HepG2 (cell line): ENCODE results near the gene TMEM258. TPM values are rescaled to one million over a fixed set of nuclear protein-coding genes. Genes with fewer than 3 reads are reported as not detected.

Experiments used
- HOXA3 ChIP-seq: sonication (generic); formaldehyde crosslinking; IDR thresholded peaks from 2 replicates; pipeline ENCODE4 v1.5.0; 2020; ENCODE audit warnings: missing genetic modification reagents
- KAT8 ChIP-seq: IDR thresholded peaks from 2 replicates; pipeline ENCODE4 v1.6.1; 2016; ENCODE audit warnings: missing genetic modification reagents, missing compliant biosample characterization
- KDM4B ChIP-seq: sonication (generic); formaldehyde crosslinking; IDR thresholded peaks from 2 replicates; pipeline ENCODE4 v1.4.0; 2020; ENCODE audit warnings: missing genetic modification reagents
- MTA1 ChIP-seq: sonication (generic); formaldehyde crosslinking; IDR thresholded peaks from 2 replicates; pipeline ENCODE4 v1.4.0; 2020; ENCODE audit warnings: missing genetic modification reagents, mild to moderate bottlenecking, borderline replicate concordance
- MTF2 ChIP-seq: sonication (generic); formaldehyde crosslinking; IDR thresholded peaks from 2 replicates; pipeline ENCODE4 v1.5.0; 2020; ENCODE audit warnings: missing genetic modification reagents, borderline replicate concordance
- MXI1 ChIP-seq: IDR thresholded peaks from 3 replicates; pipeline ENCODE4 v1.6.1; 2012; ENCODE audit warnings: low read depth, low read length, inconsistent platforms, borderline replicate concordance
- RFXANK ChIP-seq: IDR thresholded peaks from 2 replicates; pipeline ENCODE4 v1.6.1; 2016
- THAP11 ChIP-seq: IDR thresholded peaks from 2 replicates; pipeline ENCODE4 v1.6.1; 2016; ENCODE audit warnings: missing biosample characterization, missing genetic modification reagents
- ZFP90 ChIP-seq: sonication (generic); formaldehyde crosslinking; IDR thresholded peaks from 2 replicates; pipeline ENCODE4 v1.8.0; 2022; ENCODE audit warnings: missing genetic modification reagents, mild to moderate bottlenecking, inconsistent platforms, borderline replicate concordance
- ZNF251 ChIP-seq: sonication (generic); formaldehyde crosslinking; IDR thresholded peaks from 2 replicates; pipeline ENCODE4 v1.9.0; 2021; ENCODE audit warnings: mild to moderate bottlenecking, missing genetic modification reagents
- ZNF263 ChIP-seq: sonication (generic); formaldehyde crosslinking; IDR thresholded peaks from 2 replicates; pipeline ENCODE4 v1.4.0; 2020; ENCODE audit warnings: missing genetic modification reagents
- ZNF30 ChIP-seq: sonication (generic); formaldehyde crosslinking; IDR thresholded peaks from 2 replicates; pipeline ENCODE4 v1.5.0; 2020; ENCODE audit warnings: mild to moderate bottlenecking, missing genetic modification reagents
- ZNF7 ChIP-seq: IDR thresholded peaks from 2 replicates; pipeline ENCODE4 v1.6.1; 2016; ENCODE audit warnings: missing biosample characterization, missing genetic modification reagents
- ZNF790 ChIP-seq: sonication (generic); formaldehyde crosslinking; IDR thresholded peaks from 2 replicates; pipeline ENCODE4 v1.8.0; 2022; ENCODE audit warnings: missing genetic modification reagents, mild to moderate bottlenecking, borderline replicate concordance
- polyA plus RNA-seq, 8 experiments: library from polyadenylated mRNA; depleted of rRNA in 3 of 8; stranded (reverse) in 7 of 8; unstranded in 1 of 8; fragments of >200 nt; fragmentation: Illumina TruSeq in 4 of 8; extraction: Trizol in 4 of 8; gene quantifications; 2 replicates each; pipeline versions ENCODE4 v1.2.1 to v1.2.3, GENCODE V29; 2011 to 2016; ENCODE audit warnings: low read depth in 4 of 8, missing spikeins in 1 of 8, mixed read lengths in 1 of 8; ENCODE audit not compliant: insufficient read depth in 1 of 8
- total RNA-seq, 5 experiments: library from RNA; depleted of rRNA; stranded (reverse); fragments of >200 nt; fragmentation: Illumina TruSeq; extraction: Trizol; gene quantifications; 2 replicates each; pipeline ENCODE4 v1.2.3, GENCODE V29; 2016; ENCODE audit warnings: low read depth in 1 of 5
- TF ChIP-seq, protein P1 (sequence below): sonication (generic); formaldehyde crosslinking; IDR thresholded peaks from 2 replicates; pipeline ENCODE4 v1.4.0; 2020; ENCODE audit warnings: missing genetic modification reagents
- TF ChIP-seq, protein P2 (sequence below): sonication (generic); formaldehyde crosslinking; IDR thresholded peaks from 2 replicates; pipeline ENCODE4 v1.4.0; 2020; ENCODE audit warnings: mild to moderate bottlenecking, missing genetic modification reagents
- TF ChIP-seq, protein P3 (sequence below): IDR thresholded peaks from 2 replicates; pipeline ENCODE4 v1.6.1; 2016; ENCODE audit warnings: mild to moderate bottlenecking
- TF ChIP-seq, protein P4 (sequence below): IDR thresholded peaks from 2 replicates; pipeline ENCODE4 v1.6.1; 2016; ENCODE audit warnings: low read depth, borderline replicate concordance
- TF ChIP-seq, protein P5 (sequence below): sonication (generic); formaldehyde crosslinking; IDR thresholded peaks from 2 replicates; pipeline ENCODE4 v1.5.1; 2020; ENCODE audit warnings: missing genetic modification reagents, mild to moderate bottlenecking, borderline replicate concordance
- TF ChIP-seq, protein P6 (sequence below): sonication (generic); formaldehyde crosslinking; IDR thresholded peaks from 2 replicates; pipeline ENCODE4 v1.8.1; 2023; ENCODE audit warnings: mild to moderate bottlenecking, moderate library complexity, missing genetic modification reagents

TMEM258 gene
- total and polyA plus RNA-seq, 2 of the 13 experiments (the other 11 are each of a cell fraction or from before 2014, with no cell fraction given): 175 to 424 TPM

DNA sequence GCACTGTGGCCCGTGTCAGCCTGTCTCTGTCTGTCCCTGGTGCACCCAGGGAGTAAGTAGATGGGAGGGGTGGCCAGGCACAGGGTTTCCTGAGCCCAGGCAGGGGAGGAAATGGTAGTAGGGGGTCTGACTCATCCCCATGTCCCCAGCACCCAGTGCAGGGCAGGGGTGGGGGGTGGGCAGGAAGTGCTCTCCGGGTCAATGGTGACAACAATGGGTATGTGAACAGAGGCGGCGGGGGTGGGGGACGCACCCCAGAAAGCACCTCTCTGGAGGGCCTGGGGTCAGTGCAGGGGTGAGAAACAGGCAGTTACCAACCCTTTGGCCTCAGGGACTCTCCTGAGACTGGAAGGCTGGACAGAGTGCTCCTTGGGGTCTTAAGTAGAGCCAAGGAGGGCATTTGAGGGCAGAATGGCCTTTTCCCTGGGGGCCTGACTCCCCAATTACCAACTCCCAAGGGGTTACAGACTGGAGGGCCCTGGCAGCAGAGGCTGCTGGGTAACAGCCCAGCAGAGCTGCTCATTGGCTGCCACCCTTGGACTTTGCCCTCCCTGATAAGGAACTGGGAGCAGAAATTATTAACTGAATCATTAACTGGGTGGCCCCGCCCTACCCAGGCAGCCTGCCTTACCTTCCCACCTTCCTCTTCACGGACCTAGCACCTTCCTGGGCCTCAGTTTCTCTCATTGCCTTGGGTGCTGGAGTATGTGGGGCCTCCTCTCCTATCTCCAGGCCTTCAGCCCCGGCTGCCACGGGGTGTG is 35.8 kb downstream of the TMEM258 start (continued):
- TF ChIP-seq, protein P1, sequence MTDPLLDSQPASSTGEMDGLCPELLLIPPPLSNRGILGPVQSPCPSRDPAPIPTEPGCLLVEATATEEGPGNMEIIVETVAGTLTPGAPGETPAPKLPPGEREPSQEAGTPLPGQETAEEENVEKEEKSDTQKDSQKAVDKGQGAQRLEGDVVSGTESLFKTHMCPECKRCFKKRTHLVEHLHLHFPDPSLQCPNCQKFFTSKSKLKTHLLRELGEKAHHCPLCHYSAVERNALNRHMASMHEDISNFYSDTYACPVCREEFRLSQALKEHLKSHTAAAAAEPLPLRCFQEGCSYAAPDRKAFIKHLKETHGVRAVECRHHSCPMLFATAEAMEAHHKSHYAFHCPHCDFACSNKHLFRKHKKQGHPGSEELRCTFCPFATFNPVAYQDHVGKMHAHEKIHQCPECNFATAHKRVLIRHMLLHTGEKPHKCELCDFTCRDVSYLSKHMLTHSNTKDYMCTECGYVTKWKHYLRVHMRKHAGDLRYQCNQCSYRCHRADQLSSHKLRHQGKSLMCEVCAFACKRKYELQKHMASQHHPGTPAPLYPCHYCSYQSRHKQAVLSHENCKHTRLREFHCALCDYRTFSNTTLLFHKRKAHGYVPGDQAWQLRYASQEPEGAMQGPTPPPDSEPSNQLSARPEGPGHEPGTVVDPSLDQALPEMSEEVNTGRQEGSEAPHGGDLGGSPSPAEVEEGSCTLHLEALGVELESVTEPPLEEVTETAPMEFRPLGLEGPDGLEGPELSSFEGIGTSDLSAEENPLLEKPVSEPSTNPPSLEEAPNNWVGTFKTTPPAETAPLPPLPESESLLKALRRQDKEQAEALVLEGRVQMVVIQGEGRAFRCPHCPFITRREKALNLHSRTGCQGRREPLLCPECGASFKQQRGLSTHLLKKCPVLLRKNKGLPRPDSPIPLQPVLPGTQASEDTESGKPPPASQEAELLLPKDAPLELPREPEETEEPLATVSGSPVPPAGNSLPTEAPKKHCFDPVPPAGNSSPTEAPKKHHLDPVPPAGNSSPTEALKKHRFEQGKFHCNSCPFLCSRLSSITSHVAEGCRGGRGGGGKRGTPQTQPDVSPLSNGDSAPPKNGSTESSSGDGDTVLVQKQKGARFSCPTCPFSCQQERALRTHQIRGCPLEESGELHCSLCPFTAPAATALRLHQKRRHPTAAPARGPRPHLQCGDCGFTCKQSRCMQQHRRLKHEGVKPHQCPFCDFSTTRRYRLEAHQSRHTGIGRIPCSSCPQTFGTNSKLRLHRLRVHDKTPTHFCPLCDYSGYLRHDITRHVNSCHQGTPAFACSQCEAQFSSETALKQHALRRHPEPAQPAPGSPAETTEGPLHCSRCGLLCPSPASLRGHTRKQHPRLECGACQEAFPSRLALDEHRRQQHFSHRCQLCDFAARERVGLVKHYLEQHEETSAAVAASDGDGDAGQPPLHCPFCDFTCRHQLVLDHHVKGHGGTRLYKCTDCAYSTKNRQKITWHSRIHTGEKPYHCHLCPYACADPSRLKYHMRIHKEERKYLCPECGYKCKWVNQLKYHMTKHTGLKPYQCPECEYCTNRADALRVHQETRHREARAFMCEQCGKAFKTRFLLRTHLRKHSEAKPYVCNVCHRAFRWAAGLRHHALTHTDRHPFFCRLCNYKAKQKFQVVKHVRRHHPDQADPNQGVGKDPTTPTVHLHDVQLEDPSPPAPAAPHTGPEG (CRISPR knock-in tag): no peak; the same call in 1 of the 2 replicates
- TF ChIP-seq, protein P2, sequence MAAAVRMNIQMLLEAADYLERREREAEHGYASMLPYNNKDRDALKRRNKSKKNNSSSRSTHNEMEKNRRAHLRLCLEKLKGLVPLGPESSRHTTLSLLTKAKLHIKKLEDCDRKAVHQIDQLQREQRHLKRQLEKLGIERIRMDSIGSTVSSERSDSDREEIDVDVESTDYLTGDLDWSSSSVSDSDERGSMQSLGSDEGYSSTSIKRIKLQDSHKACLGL (CRISPR knock-in tag): peak; percentile 19; the same call in 1 of the 2 replicates
- peak; percentile 82 for TF ChIP-seq KAT8 (CRISPR knock-in tag)
- TF ChIP-seq ZNF790 (CRISPR knock-in tag): peak; percentile 68; the same call in 1 of the 2 replicates
- TF ChIP-seq ZFP90: peak; percentile 74
- TF ChIP-seq, protein P3, sequence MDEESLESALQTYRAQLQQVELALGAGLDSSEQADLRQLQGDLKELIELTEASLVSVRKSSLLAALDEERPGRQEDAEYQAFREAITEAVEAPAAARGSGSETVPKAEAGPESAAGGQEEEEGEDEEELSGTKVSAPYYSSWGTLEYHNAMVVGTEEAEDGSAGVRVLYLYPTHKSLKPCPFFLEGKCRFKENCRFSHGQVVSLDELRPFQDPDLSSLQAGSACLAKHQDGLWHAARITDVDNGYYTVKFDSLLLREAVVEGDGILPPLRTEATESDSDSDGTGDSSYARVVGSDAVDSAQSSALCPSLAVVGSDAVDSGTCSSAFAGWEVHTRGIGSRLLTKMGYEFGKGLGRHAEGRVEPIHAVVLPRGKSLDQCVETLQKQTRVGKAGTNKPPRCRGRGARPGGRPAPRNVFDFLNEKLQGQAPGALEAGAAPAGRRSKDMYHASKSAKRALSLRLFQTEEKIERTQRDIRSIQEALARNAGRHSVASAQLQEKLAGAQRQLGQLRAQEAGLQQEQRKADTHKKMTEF (CRISPR knock-in tag): peak; percentile 81; the same call in 1 of the 2 replicates
- TF ChIP-seq KDM4B (CRISPR knock-in tag): peak; percentile 60; the same call in 1 of the 2 replicates
- peak; percentile 86 for TF ChIP-seq HOXA3 (CRISPR knock-in tag)
- TF ChIP-seq, protein P4, sequence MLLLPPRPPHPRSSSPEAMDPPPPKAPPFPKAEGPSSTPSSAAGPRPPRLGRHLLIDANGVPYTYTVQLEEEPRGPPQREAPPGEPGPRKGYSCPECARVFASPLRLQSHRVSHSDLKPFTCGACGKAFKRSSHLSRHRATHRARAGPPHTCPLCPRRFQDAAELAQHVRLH (CRISPR knock-in tag): peak; percentile 15; the same call in 1 of the 2 replicates
- TF ChIP-seq MXI1: peak; percentile 27; the same call in 1 of the 3 replicates
- TF ChIP-seq ZNF251 (CRISPR knock-in tag): no peak
- TF ChIP-seq MTA1 (CRISPR knock-in tag): peak; percentile 56
- peak; percentile 39; the same call in 1 of the 2 replicates for TF ChIP-seq ZNF263 (CRISPR knock-in tag)
- TF ChIP-seq, protein P5, sequence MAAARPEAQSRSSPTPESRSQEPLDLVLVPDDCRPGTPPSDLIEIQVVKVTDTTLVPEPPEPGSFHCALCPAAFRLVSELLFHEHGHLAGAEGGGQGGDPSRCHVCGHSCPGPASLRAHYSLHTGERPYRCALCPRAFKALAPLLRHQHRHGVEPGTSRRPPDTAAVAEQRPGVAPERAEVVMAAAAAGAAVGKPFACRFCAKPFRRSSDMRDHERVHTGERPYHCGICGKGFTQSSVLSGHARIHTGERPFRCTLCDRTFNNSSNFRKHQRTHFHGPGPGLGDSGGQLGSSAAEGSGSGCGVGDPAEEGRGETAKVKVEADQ (CRISPR knock-in tag): peak; percentile 80
- TF ChIP-seq, protein P6, sequence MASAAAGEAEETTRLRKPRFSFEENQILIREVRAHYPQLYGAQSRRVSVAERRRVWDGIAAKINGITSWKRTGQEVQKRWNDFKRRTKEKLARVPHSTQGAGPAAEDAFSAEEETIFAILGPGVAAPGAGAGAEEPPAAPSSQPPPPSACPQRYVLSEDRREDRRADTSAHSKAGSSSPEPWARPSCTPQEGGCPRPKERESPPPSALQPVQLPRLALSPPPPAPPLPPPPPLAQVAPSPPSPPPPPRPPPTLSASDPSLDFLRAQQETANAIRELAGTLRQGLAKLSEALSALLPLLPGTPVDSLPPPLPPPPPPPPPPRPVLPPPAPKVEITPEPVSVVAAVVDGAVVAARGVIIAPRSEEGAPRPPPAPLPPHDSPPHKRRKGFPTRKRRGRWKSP (CRISPR knock-in tag): peak; percentile 69; the same call in 1 of the 2 replicates
- TF ChIP-seq ZNF7 (CRISPR knock-in tag): no peak
- no peak for TF ChIP-seq RFXANK
- TF ChIP-seq ZNF30: no peak
- TF ChIP-seq MTF2: no peak
- TF ChIP-seq THAP11 (CRISPR knock-in tag): peak; percentile 76
